GM23338 (cell line): ENCODE data around the gene TBPL1. TPM values are rescaled to one million over a fixed set of nuclear protein-coding genes. Genes with fewer than 3 reads are reported as not detected.

ENCODE experiments used
- ATAC-seq: fragments of 200-7000 bp; cut with Tn5 transposase; 3 replicates; pipeline ENCODE4 v1.9.1; 2020
- DNase-seq: peaks from one replicate; pipeline ENCODE4 v3.0.0-alpha.2; 2015; ENCODE audit warnings: low spot score
- H2AFZ ChIP-seq: fragments of 200-600 bp; sonication (generic); 2 replicates; pipeline ENCODE4 v1.8.0; 2016; ENCODE audit warnings: antibody characterized with exemption, mild to moderate bottlenecking, moderate library complexity
- H3F3A ChIP-seq: fragments of 200-600 bp; sonication (generic); replicated peaks from 2 replicates; pipeline ENCODE4 v1.8.0; 2017; ENCODE audit warnings: antibody characterized with exemption, mixed run types, low read depth
- H3K27ac ChIP-seq: fragments of 200-600 bp; sonication (generic); 2 replicates; pipeline ENCODE4 v1.6.1; 2016; ENCODE audit warnings: low read depth
- H3K27me3 ChIP-seq: fragments of 200-600 bp; sonication (generic); 2 replicates; pipeline ENCODE4 v1.8.0; 2016; ENCODE audit warnings: mild to moderate bottlenecking, mixed run types, moderate library complexity; ENCODE audit not compliant: insufficient read depth
- H3K36me3 ChIP-seq: fragments of 200-600 bp; sonication (generic); 2 replicates; pipeline ENCODE4 v1.8.0; 2016; ENCODE audit warnings: mild to moderate bottlenecking; ENCODE audit not compliant: insufficient read depth
- H3K4me1 ChIP-seq: fragments of 200-600 bp; sonication (generic); 2 replicates; pipeline ENCODE4 v1.8.0; 2016; ENCODE audit warnings: mild to moderate bottlenecking, moderate library complexity; ENCODE audit not compliant: insufficient read depth
- H3K4me2 ChIP-seq: fragments of 200-600 bp; sonication (generic); 2 replicates; pipeline ENCODE4 v1.7.1; 2017; ENCODE audit warnings: mixed run types
- H3K4me3 ChIP-seq: fragments of 200-600 bp; sonication (generic); 2 replicates; pipeline ENCODE4 v1.6.1; 2016; ENCODE audit warnings: mixed run types
- H3K79me2 ChIP-seq: fragments of 200-600 bp; sonication (generic); replicated peaks from 2 replicates; pipeline ENCODE4 v1.8.0; 2017; ENCODE audit warnings: mild to moderate bottlenecking; ENCODE audit not compliant: insufficient read depth
- H3K9me2 ChIP-seq: fragments of 200-600 bp; sonication (generic); 2 replicates; pipeline ENCODE4 v1.8.0; 2017; ENCODE audit not compliant: insufficient read depth
- H4K20me1 ChIP-seq: fragments of 200-600 bp; sonication (generic); replicated peaks from 2 replicates; pipeline ENCODE4 v1.8.0; 2017; ENCODE audit warnings: mild to moderate bottlenecking; ENCODE audit not compliant: insufficient read depth
- H3K27ac Mint-ChIP-seq: 2 replicates; pipeline ENCODE4 v1.8.0; 2020; ENCODE audit warnings: inconsistent platforms, mild to moderate bottlenecking, moderate library complexity, mixed read lengths
- H3K27me3 Mint-ChIP-seq: 3 replicates; pipeline ENCODE4 v1.8.0; 2022; ENCODE audit warnings: low read depth, mild to moderate bottlenecking, moderate library complexity, mixed read lengths, inconsistent platforms; ENCODE audit not compliant: insufficient read depth, poor library complexity
- H3K36me3 Mint-ChIP-seq: 3 replicates; pipeline ENCODE4 v1.8.0; 2021; ENCODE audit warnings: low read depth, mild to moderate bottlenecking, inconsistent platforms, moderate library complexity, mixed read lengths
- H3K4me1 Mint-ChIP-seq: 3 replicates; pipeline ENCODE4 v1.8.0; 2020; ENCODE audit warnings: mild to moderate bottlenecking, inconsistent platforms, mixed read lengths
- H3K4me3 Mint-ChIP-seq: 3 replicates; pipeline ENCODE4 v1.8.0; 2021; ENCODE audit warnings: moderate library complexity, mild to moderate bottlenecking, inconsistent platforms, mixed read lengths
- H3K9me3 Mint-ChIP-seq: 3 replicates; pipeline ENCODE4 v1.8.0; 2020; ENCODE audit warnings: moderate library complexity, mild to moderate bottlenecking, inconsistent platforms, mixed read lengths
- CREB1 ChIP-seq: fragments of 250-450 bp; sonication (Bioruptor Pico); IDR thresholded peaks from 2 replicates; pipeline ENCODE4 v1.5.0; 2020; ENCODE audit warnings: low read depth, mild to moderate bottlenecking, moderate library complexity
- CTCF ChIP-seq, 2 experiments: fragments of 200-600 bp in 1 of 2; sonication (generic) in 1 of 2; conservative IDR thresholded peaks; 2 replicates each; pipeline versions ENCODE4 v1.5.1 to v1.6.1; 2016 to 2017; ENCODE audit warnings: antibody characterized with exemption in 2 of 2, low read depth in 2 of 2, mild to moderate bottlenecking in 2 of 2, moderate library complexity in 1 of 2
- ETS1 ChIP-seq: IDR thresholded peaks from 2 replicates; pipeline ENCODE4 v1.6.1; 2016; ENCODE audit warnings: antibody characterized with exemption
- EZH2 ChIP-seq: fragments of 200-600 bp; sonication (generic); IDR thresholded peaks from one replicate; pipeline ENCODE4 v1.8.0; 2017; ENCODE audit warnings: antibody characterized with exemption, mild to moderate bottlenecking, low read depth; ENCODE audit not compliant: unreplicated experiment
- EZH2phosphoT487 ChIP-seq: fragments of 200-600 bp; sonication (generic); IDR thresholded peaks from one replicate; pipeline ENCODE4 v1.8.1; 2018; ENCODE audit warnings: antibody characterized with exemption; ENCODE audit not compliant: unreplicated experiment
- JUNB ChIP-seq: IDR thresholded peaks from one replicate; pipeline ENCODE4 v1.6.1; 2016; ENCODE audit warnings: antibody characterized with exemption; ENCODE audit not compliant: unreplicated experiment
- NANOG ChIP-seq: IDR thresholded peaks from 2 replicates; pipeline ENCODE4 v1.6.1; 2016; ENCODE audit warnings: antibody characterized with exemption, borderline replicate concordance
- POLR2AphosphoS5 ChIP-seq: IDR thresholded peaks from 2 replicates; pipeline ENCODE4 v1.6.1; 2016; ENCODE audit warnings: antibody characterized with exemption, low read depth
- REST ChIP-seq: IDR thresholded peaks from one replicate; pipeline ENCODE4 v1.6.1; 2018; ENCODE audit warnings: antibody characterized with exemption; ENCODE audit not compliant: unreplicated experiment
- STAT1 ChIP-seq: IDR thresholded peaks from one replicate; pipeline ENCODE4 v1.6.1; 2016; ENCODE audit warnings: antibody characterized with exemption; ENCODE audit not compliant: unreplicated experiment
- ZNF114 ChIP-seq: fragments of 250-450 bp; sonication (Bioruptor Pico); IDR thresholded peaks from 2 replicates; pipeline ENCODE4 v1.5.0; 2020; ENCODE audit warnings: mild to moderate bottlenecking, moderate library complexity
- ZNF331 ChIP-seq: fragments of 250-450 bp; sonication (Bioruptor Pico); IDR thresholded peaks from 2 replicates; pipeline ENCODE4 v1.5.0; 2020; ENCODE audit warnings: low read depth, mild to moderate bottlenecking, moderate library complexity
- ZNF462 ChIP-seq: fragments of 250-450 bp; sonication (Bioruptor Pico); IDR thresholded peaks from 2 replicates; pipeline ENCODE4 v1.5.0; 2020; ENCODE audit warnings: mild to moderate bottlenecking, moderate library complexity
- polyA plus RNA-seq: library from polyadenylated mRNA; unstranded; fragments of >200 nt; fragmentation: Nextera tagmentation; extraction: Ambion mirVana; gene quantifications from 2 replicates; pipeline ENCODE4 v1.2.1, GENCODE V29; 2016
- total RNA-seq: library from RNA; depleted of rRNA; stranded (reverse); fragments of >200 nt; shearing (Covaris generic); gene quantifications from 2 replicates; pipeline ENCODE4 v1.2.3, GENCODE V29; 2014

Gene TBPL1
- total and polyA plus RNA-seq, 2 experiments from 2014 or later: 72.9 to 139 TPM

GRCh38 chr6:134000443-134000842, 47.4 kb downstream of the TBPL1 start:
- ATAC-seq: no peak
- H2AFZ ChIP-seq: no peak overlapping the region
- no peaks in the 10 kb centered on the region for H3F3A ChIP-seq
- Mint-ChIP-seq H3K4me3 (no peak overlapping the region), H3K4me1 (peaks cover 17% of the 10 kb centered on the region), H3K27me3 (no peaks in the 10 kb centered on the region), H3K36me3 (no peaks in the 10 kb centered on the region; the same call in 2 of the 3 replicates), H3K9me3 (no peaks in the 10 kb centered on the region), H3K27ac (no peak overlapping the region; the same call in 1 of the 2 replicates)
- no peaks in the 10 kb centered on the region for H4K20me1 ChIP-seq
- DNase-seq: no peak
- H3K79me2 ChIP-seq: no peaks in the 10 kb centered on the region
- H3K4me1 ChIP-seq: peaks cover 11% of the 10 kb centered on the region
- TF ChIP-seq STAT1 (no peak), EZH2 (no peak), CREB1 (CRISPR knock-in tag) (no peak), REST (no peak), EZH2phosphoT487 (no peak), ETS1 (no peak), NANOG (no peak), CTCF (conservative IDR thresholded peaks at IDR 0.05; ENCODE audit: low read depth in 2 of 2) (no peak), JUNB (no peak), POLR2AphosphoS5 (no peak), ZNF114 (CRISPR knock-in tag) (no peak), ZNF331 (CRISPR knock-in tag) (no peak), ZNF462 (no peak)
- H3K36me3 ChIP-seq: no peaks in the 10 kb centered on the region
- no peaks in the 10 kb centered on the region for H3K9me2 ChIP-seq
- no peak overlapping the region for H3K4me3 ChIP-seq
- no peaks in the 10 kb centered on the region for H3K27me3 ChIP-seq
- H3K27ac ChIP-seq: no peak overlapping the region
- H3K4me2 ChIP-seq: no peak overlapping the region; the same call in 1 of the 2 replicates
